Kidney (tissue), 14 donors: ENCODE measurements around the gene MXRA7. TPM values are rescaled to one million over a fixed set of nuclear protein-coding genes. Genes with fewer than 3 reads are reported as not detected.

Experiments
- DNase-seq, 5 donors: peaks; one replicate each; pipeline ENCODE4 v3.0.0-alpha.2; 2013 to 2020
- FAIRE-seq: peaks from 2 replicates; lab custom pipeline; 2012; peaks lifted over from hg19 to GRCh38; lab: Jason Lieb, UNC
- H3K27ac ChIP-seq, 2 donors: one replicate each; pipeline ENCODE4 v1.7.0; 2013; ENCODE audit warnings: low read depth in 2 of 2, low read length in 2 of 2, inconsistent platforms in 1 of 2
- H3K27me3 ChIP-seq: one replicate; pipeline ENCODE4 v1.7.1; 2013; ENCODE audit warnings: low read length, inconsistent platforms; ENCODE audit not compliant: control insufficient read depth, insufficient read depth
- H3K36me3 ChIP-seq, 3 donors: one replicate each; pipeline versions ENCODE4 v1.7.0 to v1.7.1; 2013; ENCODE audit warnings: low read length in 3 of 3, control low read depth in 1 of 3, inconsistent platforms in 1 of 3; ENCODE audit not compliant: insufficient read depth in 3 of 3, control insufficient read depth in 2 of 3
- H3K4me1 ChIP-seq, 3 donors: one replicate each; pipeline versions ENCODE4 v1.7.0 to v1.7.1; 2013; ENCODE audit warnings: low read length in 3 of 3, inconsistent platforms in 1 of 3, low read depth in 1 of 3; ENCODE audit not compliant: control insufficient read depth in 2 of 3, insufficient read depth in 2 of 3
- H3K4me3 ChIP-seq, 3 donors: one replicate each; pipeline versions ENCODE4 v1.7.0 to v1.8.1; 2013; ENCODE audit warnings: low read length in 3 of 3, control low read depth in 1 of 3, inconsistent platforms in 1 of 3
- H3K9ac ChIP-seq, 3 donors: one replicate each; pipeline versions ENCODE4 v1.7.0 to v1.7.1; 2013; ENCODE audit warnings: low read length in 3 of 3, control low read depth in 1 of 3, inconsistent platforms in 1 of 3
- H3K9me3 ChIP-seq, 3 donors: one replicate each; pipeline versions ENCODE4 v1.7.0 to v1.7.1; 2013; ENCODE audit warnings: low read length in 3 of 3, control low read depth in 1 of 3, inconsistent platforms in 1 of 3; ENCODE audit not compliant: control insufficient read depth in 2 of 3, insufficient read depth in 1 of 3
- CTCF ChIP-seq: IDR thresholded peaks from 3 replicates; pipeline ENCODE4 v1.5.1; 2012; ENCODE audit warnings: mild to moderate bottlenecking, moderate library complexity, borderline replicate concordance; ENCODE audit not compliant: insufficient read depth; ENCODE audit errors: extremely low read depth
- intact Hi-C: fragments of 100-400 bp; cut with DNase I; formaldehyde crosslinking; loops from one replicate; pipeline ENCODE4 v1.11.1; 2022
- polyA plus RNA-seq: library from polyadenylated mRNA; stranded (reverse); fragments of 350-450 nt; fragmentation: Illumina TruSeq; extraction: RNeasy Lipid Tissue Mini Kit (QIAGEN cat#74804); gene quantifications from one replicate; pipeline ENCODE4 v1.2.3, GENCODE V29; 2014; ENCODE audit warnings: low read depth, low replicate concordance; ENCODE audit not compliant: insufficient read depth
- total RNA-seq: library from RNA; stranded (reverse); fragmentation: NEBNext Ultra II Directional; extraction: Animal tissue kit (Norgen Biotek cat#: 25700); gene quantifications from one replicate; pipeline ENCODE4 v1.2.1, GENCODE V29; 2021
- donor health status: control.
- donor health status: control.
- donor health status: control.
- donor health status: control.
- donor health status: control.
- donor health status: DM: yes; HTN: yes; CAD: no.
- donor health status: Normal renal cell carcinoma (clear cell type).

MXRA7 gene
- total and polyA plus RNA-seq, 2 donors from 2014 or later = 72.4 to 130 TPM

GRCh38 chr17:76738468-76738850 is 27.7 kb upstream of the MXRA7 start:
- H3K4me1 ChIP-seq = peaks cover 5 to 24% (median 24%) of the 10 kb centered on the region in 3 donors
- intact Hi-C loops = no loop called here

GRCh38 chr17:76737676-76738467 is 27.1 kb upstream of the MXRA7 start, which contains the start of gene MFSD11:
Gene MFSD11, plus strand, starts transcription at chr17:76738119. Its CDS starts 234 bp downstream, at chr17:76738353.
- FAIRE-seq (no peak), DNase-seq (peak; percentile 95 to 98 (median 97))
- peak within 1 kb of the TSS; percentile 92 to 96 (median 95) for H3K4me3 ChIP-seq
- H3K9ac ChIP-seq = peak within 1 kb of the TSS; percentile 94 to 96 (median 94)
- H3K27me3 ChIP-seq = no peaks in the 10 kb centered on the region
- no peak for TF ChIP-seq CTCF
- peaks cover 5 to 27% (median 24%) of the 10 kb centered on the region in 3 donors for H3K4me1 ChIP-seq
- H3K36me3 ChIP-seq = peaks cover 10 to 33% (median 23%) of the 10 kb centered on the region in 3 donors
- peak within 1 kb of the TSS; percentile 99 to 100 for H3K27ac ChIP-seq
- intact Hi-C loops = no loop called here
- H3K9me3 ChIP-seq = no peaks in the 10 kb centered on the region

More at GRCh38 chr17:76738468-76738850, 27.7 kb upstream of the MXRA7 start:
- Histone ChIP-seq H3K27ac (peak overlapping the region; percentile 99 to 100), H3K9ac (peak overlapping the region; percentile 91 to 94 (median 94)), H3K9me3 (no peaks in the 10 kb centered on the region), H3K36me3 (peaks cover 8 to 27% (median 20%) of the 10 kb centered on the region in 3 donors), H3K4me3 (peak overlapping the region; percentile 92 to 96 (median 94)), H3K27me3 (no peaks in the 10 kb centered on the region)
- no peak for TF ChIP-seq CTCF
- DNase-seq (peak in 1 of 5 donors; percentile 46), FAIRE-seq (no peak)

- Histone ChIP-seq H3K27me3 (no peaks in the 10 kb centered on the region), H3K4me1 (peaks cover 5 to 28% (median 24%) of the 10 kb centered on the region in 3 donors), H3K9me3 (no peaks in the 10 kb centered on the region), H3K27ac (peak within 1 kb of the TSS; percentile 99 to 100), H3K4me3 (peak within 1 kb of the TSS; percentile 95 to 97 (median 96)), H3K9ac (peak within 1 kb of the TSS; percentile 94 to 96 (median 94)), H3K36me3 (peaks cover 10 to 37% (median 23%) of the 10 kb centered on the region in 3 donors)
- intact Hi-C loops = no loop called here
- DNase-seq (peak; percentile 99), FAIRE-seq (no peak)
- TF ChIP-seq CTCF = no peak
These were observed 26.4 kb upstream of the MXRA7 start, which contains the start of gene SRSF2 for GRCh38 chr17:76737082-76737675. Gene SRSF2, minus strand, starts transcription at chr17:76737331. Its CDS starts 171 bp downstream, at chr17:76737160.
